GM06990 (cell line): ENCODE measurements around the gene NKAIN2.

Experiments
- DNase-seq: peaks from one replicate; pipeline ENCODE4 v3.0.0-alpha.2; 2011; ENCODE audit not compliant: insufficient read length; ENCODE audit errors: extremely low read depth
- H3K27me3 ChIP-seq: replicated peaks from 2 replicates; pipeline ENCODE4 v1.6.0; 2011; ENCODE audit warnings: low read length; ENCODE audit not compliant: control insufficient read depth, insufficient read depth
- H3K36me3 ChIP-seq: 2 replicates; pipeline ENCODE4 v1.5.1; 2011; ENCODE audit warnings: low read length; ENCODE audit not compliant: control insufficient read depth, insufficient read depth
- H3K4me3 ChIP-seq: replicated peaks from 2 replicates; pipeline ENCODE4 v1.5.1; 2011; ENCODE audit warnings: low read depth, mild to moderate bottlenecking, control low read depth, low read length
- CTCF ChIP-seq: IDR thresholded peaks from 2 replicates; pipeline ENCODE4 v1.5.1; 2011; ENCODE audit warnings: low read length, control low read depth, mild to moderate bottlenecking, inconsistent platforms; ENCODE audit not compliant: insufficient read depth, poor library complexity, severe bottlenecking

The NKAIN2 gene

GRCh38 chr6:124487623-124488431 lies 684.2 kb downstream of the NKAIN2 start:
- Histone ChIP-seq H3K27me3 (no peaks in the 10 kb centered on the region), H3K36me3 (no peaks in the 10 kb centered on the region), H3K4me3 (no peak overlapping the region)
- DNase-seq, result no peak
- no peak for TF ChIP-seq CTCF

- Histone ChIP-seq H3K27me3 (no peaks in the 10 kb centered on the region), H3K4me3 (no peak overlapping the region), H3K36me3 (no peaks in the 10 kb centered on the region)
- DNase-seq, result no peak
- TF ChIP-seq CTCF, result no peak
Observed at GRCh38 chr6:124490122-124490521, 686.5 kb downstream of the NKAIN2 start.

GRCh38 chr6:124493259-124493658 lies 689.6 kb downstream of the NKAIN2 start:
- TF ChIP-seq CTCF, result no peak
- Histone ChIP-seq H3K36me3 (no peaks in the 10 kb centered on the region), H3K4me3 (no peak overlapping the region), H3K27me3 (no peaks in the 10 kb centered on the region)
- DNase-seq, result no peak

GRCh38 chr6:124494956-124495664 lies 691.4 kb downstream of the NKAIN2 start:
- TF ChIP-seq CTCF, result no peak
- Histone ChIP-seq H3K4me3 (no peak overlapping the region), H3K27me3 (no peaks in the 10 kb centered on the region), H3K36me3 (no peaks in the 10 kb centered on the region)
- no peak for DNase-seq

GRCh38 chr6:124495665-124496190 lies 692.1 kb downstream of the NKAIN2 start:
- H3K27me3 ChIP-seq, result no peaks in the 10 kb centered on the region
- no peak for TF ChIP-seq CTCF
- DNase-seq, result no peak
- H3K4me3 ChIP-seq, result no peak overlapping the region
- no peaks in the 10 kb centered on the region for H3K36me3 ChIP-seq
